ENCODE measurements around the gene C1QB.
A peak's percentile ranks its signal among the peaks of the same experiment; 100 is the strongest.

The C1QB gene

DNA sequence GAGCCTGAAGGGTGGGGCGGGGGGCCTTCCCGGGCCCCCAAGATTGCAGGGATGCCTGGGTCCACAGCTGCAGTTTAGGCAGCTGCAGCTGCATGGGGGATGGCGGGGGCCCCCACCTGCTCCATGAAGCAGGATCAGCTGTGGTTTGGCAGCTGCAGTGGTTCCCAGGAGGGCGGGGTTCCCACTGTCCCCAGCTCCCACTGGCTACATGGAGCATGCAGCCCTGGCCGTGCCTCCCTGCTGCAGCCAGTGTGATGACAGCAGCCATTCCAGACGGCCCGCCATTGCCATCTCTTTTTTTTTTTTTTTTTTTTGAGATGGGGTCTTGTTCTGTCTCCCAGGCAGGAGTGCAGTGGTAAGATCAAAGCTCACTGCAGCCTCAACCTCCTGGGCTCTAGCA lies 17.6 kb upstream of the C1QB start:
- DNase-seq (ENCODE audit: low read depth), result no peak

DNA sequence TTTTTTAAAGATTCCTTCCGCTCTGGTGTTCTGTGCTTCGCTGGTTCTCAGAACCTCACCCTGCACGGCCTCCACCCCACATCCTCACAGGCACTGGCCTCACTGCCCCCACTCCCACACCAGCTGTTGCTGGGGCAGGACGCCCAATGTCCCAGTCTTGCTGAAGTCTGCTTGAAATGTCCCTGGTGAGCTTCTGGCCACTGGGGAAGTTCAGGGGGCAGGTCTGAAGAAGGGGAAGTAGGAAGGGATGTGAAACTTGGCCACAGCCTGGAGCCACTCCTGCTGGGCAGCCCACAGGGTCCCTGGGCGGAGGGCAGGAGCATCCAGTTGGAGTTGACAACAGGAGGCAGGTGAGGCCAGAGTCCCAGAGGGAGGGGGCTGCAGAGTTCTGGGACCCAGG lies 16.7 kb upstream of the C1QB start, which contains the start of gene C1QA:
Gene C1QA, plus strand, starts transcription at position 276 of the 400 bp plus-strand sequence. CDS start 989 bp downstream, outside the sequence.
- DNase-seq (ENCODE audit: low read depth), result no peak

DNA sequence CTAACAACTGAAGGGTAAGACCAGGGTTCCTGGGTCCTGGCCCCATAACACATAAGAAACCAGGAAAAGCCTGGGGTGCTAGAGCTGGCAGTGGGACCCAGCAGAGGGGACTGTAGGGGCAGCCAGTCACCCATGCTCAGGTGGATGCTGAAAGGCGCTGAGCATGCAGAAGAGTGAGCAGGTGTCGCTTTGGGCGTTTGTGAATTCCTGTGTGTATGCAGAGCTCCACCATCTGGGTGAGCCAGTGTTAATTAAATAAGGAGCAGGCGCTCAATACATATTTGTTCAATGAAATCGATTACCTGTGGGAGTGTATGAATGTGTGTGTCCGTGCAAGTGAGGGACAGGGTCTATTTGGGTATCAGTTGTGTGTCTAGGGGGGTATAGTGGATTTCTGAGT lies 16.1 kb upstream of the C1QB start:
- no peak for DNase-seq (ENCODE audit: low read depth)

DNA sequence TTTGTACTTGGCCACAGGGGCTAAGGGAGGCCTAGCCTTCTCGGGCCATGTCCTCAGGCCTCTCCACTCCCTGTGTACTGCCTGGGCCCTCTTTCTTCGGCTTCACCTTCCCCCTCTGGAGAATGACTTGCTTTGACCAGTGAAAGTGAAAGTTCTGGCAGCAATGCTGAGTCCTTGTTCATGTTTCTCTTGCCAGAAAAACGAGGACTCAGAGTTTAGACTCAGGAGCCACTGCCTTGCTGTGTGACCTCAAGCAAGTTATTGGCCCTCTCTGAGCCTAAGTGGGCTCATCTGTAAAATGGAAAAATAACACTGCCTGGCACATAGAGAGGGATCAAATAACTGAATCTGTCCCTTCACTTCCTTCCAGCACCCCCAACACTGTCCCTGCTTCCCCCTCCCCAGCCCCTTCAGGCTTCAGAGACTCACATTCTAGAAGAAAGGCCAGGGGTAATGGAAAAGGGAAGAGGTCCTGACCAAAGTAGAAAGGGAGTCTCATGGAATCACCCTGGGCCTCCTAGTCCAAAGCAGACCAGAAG lies 15.1 kb upstream of the C1QB start:
- DNase-seq (ENCODE audit: low read depth), result no peak

DNA sequence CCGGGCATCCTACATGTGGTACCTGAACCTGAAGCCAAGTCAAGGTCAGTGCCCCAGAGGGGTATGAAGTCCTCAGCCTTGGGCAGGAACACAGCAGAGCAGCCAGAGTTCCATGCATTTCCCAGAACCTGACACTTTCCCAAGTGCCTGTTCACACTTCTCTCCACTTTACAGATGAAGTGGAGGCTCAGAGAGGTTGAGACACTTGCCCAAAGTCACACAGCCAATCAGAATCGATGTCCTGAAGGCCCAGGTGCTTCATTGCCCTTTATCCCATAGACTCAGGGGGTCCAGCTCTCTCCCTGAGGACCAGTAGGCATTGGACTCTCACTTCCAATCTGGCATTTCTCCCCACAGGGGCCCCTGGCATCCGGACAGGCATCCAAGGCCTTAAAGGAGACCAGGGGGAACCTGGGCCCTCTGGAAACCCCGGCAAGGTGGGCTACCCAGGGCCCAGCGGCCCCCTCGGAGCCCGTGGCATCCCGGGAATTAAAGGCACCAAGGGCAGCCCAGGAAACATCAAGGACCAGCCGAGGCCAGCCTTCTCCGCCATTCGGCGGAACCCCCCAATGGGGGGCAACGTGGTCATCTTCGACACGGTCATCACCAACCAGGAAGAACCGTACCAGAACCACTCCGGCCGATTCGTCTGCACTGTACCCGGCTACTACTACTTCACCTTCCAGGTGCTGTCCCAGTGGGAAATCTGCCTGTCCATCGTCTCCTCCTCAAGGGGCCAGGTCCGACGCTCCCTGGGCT lies 14.4 kb upstream of the C1QB start:
- DNase-seq (ENCODE audit: low read depth), result no peak

DNA sequence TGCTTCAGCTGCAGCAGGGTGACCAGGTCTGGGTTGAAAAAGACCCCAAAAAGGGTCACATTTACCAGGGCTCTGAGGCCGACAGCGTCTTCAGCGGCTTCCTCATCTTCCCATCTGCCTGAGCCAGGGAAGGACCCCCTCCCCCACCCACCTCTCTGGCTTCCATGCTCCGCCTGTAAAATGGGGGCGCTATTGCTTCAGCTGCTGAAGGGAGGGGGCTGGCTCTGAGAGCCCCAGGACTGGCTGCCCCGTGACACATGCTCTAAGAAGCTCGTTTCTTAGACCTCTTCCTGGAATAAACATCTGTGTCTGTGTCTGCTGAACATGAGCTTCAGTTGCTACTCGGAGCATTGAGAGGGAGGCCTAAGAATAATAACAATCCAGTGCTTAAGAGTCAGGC lies 13.8 kb upstream of the C1QB start:
- DNase-seq (ENCODE audit: low read depth), result no peak

DNA sequence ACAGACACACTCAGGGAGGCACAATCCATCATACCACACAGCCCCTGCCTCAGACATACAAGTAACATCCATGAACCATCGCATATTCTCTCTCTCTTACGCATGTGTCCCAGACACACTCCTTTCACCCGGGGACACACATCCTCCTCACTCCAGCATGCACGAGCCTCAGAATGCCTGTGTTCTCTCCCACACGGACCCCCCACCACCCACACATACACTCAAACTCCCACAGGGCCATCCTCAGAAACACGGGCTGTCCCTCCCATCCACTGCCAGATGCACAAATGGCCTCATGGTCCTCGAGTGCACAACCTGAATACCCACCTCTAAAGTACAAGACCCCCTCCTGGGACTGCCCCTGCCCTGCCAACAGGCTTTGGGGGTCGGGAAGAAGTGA lies 11.8 kb upstream of the C1QB start:
- DNase-seq (ENCODE audit: low read depth), result no peak

DNA sequence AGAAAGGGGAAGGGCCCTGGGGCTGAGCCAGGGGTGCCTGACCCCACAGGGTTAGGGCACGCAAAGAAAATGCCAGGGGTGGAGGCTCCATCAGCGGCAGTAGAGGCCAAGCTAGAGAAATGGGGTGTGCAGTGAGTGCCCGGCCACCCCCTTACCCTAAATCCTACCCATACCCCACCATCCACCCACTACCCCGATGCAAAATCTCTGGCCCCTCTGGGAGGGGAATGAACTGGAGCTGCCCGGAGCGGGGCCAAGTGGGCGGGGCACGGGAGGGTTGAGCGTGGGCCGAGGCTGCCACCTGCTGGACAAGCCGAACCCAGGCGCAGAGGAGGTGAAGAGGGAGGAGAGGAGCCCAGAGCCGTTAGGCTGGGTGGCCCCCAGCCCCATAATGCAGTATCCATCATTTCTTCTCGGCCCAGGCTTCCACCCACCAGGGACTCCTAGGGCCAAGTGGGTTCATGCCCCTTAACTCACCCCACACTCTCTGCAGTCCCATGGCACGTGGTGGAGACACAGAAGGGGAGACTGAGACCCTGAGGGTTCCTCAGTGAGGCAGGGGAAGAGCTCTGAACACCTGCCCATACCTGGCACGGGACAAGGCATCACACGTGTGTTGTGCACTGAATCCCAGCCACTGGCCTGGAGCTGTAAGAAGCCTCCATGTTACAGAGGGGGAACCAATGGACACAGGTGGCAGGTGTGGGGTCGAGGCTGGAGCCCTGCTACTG lies 11.0 kb upstream of the C1QB start:
- DNase-seq (ENCODE audit: low read depth), result peak; percentile 17

DNA sequence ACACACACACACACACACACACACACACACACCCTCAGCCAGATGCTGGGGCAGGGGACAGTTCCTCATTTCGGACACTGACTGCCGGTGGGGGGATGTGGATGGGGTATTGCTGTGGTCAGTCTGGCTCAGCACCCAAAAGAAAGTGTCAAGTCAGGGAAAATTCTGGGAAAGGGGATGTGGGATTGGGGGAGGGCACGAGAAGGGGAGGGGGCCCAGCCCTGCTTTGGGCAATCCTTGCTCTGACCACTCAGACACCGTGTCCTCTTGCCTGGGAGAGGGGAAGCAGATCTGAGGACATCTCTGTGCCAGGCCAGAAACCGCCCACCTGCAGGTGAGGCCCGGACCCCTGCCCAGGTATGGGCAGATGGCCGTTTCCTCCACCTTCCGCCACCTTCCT lies 9.7 kb upstream of the C1QB start, which contains the start of gene C1QC:
Gene C1QC, plus strand, starts transcription at position 253 of the 400 bp plus-strand sequence. CDS start 391 bp downstream, outside the sequence.
- no peak for DNase-seq (ENCODE audit: low read depth)

DNA sequence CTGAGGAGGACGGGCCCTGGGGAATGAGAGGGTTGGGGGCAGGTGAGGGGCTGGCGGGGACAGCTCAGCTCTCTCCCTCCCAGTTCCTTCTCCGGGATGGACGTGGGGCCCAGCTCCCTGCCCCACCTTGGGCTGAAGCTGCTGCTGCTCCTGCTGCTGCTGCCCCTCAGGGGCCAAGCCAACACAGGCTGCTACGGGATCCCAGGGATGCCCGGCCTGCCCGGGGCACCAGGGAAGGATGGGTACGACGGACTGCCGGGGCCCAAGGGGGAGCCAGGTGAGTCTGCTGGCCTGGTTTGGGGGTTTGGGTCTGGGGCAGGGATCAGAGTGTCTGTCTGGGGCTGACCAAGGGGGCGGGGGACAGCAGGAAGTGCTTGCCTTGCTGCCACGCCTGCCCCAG lies 9.1 kb upstream of the C1QB start:
- DNase-seq (ENCODE audit: low read depth), result no peak

DNA sequence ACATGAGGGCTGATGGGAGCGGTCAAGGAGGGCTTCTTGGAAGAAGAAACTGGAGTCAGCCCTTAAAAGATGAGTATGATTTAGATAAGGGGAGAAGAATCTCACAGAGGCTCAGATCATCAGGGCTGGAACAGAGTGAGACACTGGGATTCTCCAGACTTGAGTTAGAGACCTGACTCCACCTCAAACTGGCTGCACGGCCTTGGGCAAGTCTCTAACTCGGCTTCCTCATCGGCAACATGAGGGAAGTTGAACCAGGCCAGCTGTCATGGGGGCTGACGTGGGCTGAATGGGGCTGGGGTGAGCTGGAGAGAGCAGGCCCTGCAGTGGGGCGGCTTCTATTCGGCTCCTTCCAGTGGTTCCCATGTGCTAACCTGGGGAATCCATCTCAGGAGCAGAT lies 7.1 kb upstream of the C1QB start:
- DNase-seq (ENCODE audit: low read depth), result no peak

DNA sequence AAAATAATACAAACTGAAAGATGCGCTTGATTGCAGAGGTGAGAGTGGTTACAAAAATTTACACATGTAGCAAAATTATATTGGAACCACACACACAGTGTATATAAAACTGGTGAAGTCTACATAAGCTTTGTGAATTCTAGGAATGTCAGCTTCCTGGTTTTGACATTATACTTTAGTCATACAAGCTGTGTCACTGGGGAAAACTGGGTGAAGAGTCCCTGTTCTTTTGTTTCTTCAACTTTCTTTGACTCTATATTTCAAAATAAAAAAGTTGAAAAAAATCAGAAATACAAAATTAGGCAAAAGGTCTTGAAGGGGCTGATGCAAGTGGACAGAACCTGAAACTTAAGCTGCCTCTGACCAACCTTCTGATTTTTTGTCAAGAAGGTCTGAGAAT lies 6.7 kb upstream of the C1QB start:
- DNase-seq (ENCODE audit: low read depth), result no peak

DNA sequence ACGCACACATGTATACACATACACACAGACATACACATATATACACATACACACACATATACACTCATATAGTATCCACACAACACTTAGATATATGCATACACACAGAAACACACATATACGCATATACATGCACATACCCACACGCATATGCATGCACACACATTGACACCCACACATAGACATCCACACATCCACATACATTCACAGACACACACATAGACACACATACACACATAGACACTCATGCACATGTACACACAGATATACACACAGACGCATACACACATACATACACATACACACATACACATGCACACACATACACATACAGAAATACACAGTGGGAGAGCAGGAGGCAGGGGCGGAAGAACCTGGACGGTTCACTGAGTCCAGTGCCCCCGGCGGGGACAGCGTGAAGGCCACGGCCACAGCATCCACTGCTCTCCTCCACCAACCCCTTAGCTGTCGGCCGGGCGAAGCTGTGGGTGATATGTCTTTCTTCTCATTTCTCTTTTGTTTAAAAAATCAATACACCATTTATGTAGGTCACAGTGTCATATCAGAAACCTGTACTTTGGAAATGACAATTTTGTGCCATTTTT lies 2.8 kb upstream of the C1QB start:
- no peak for DNase-seq (ENCODE audit: low read depth)

DNA sequence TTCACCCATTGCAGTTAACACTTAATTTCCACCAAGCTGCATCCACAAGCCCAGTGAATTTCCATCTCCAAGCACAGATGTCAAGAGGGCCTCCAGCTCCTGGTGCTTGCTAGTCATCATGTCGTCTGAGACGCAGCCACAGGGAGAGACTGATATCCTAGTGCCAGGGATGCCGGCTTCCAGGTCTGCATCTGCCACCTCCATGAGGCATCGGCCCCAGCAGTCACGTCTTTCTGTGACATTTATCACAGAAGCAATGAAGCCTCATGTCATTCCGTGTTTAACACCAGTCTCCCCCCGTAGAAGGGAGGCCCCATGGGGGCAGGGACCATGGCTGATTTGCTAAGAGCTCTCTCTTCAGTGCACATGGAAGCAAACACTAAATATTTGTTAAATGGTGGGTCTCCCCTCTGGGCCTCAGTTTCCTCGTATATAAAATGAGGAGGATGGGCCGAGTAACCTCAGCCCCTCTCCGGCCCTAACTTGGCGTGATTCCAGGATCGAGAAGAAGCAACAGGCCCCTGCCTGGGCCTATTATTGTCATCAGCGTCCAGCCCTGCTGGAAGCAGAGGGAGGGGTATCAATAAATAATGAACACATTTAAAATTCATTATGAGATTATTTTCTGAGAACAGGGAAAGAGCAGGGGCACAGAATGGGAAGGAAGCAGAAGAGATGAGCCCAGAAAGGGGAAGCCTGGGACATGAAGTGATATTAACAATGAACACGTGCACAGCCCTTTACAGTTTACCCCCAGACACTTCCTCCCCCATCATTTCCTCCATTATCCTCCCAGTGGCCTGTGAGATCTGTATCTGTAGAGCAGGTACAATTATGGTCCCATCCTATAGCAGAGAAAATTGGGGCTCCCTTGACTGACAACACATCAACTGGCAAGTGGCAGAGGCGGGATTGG lies 837 bp upstream of the C1QB start:
- no peak for DNase-seq (ENCODE audit: low read depth)

DNA sequence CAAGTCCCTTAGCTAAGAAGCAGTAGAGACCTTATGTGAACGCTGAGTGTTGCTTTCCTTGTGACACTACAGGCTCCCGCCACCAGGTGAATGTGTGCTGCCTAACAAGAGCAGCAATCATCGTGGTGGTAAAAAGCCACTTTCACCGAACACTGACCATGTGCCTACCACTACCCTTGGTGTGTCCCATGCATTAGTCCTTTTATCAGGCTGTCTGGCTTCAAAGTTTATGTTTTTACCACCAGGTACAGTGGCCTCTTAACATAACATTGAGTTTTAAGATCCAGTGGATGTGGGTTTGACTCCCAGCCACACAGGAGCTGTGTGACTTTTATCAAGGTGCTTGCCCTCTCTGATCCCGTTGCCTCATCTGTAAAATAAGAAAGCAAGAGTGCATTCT lies 1.7 kb downstream of the C1QB start:
- DNase-seq (ENCODE audit: low read depth), result no peak

DNA sequence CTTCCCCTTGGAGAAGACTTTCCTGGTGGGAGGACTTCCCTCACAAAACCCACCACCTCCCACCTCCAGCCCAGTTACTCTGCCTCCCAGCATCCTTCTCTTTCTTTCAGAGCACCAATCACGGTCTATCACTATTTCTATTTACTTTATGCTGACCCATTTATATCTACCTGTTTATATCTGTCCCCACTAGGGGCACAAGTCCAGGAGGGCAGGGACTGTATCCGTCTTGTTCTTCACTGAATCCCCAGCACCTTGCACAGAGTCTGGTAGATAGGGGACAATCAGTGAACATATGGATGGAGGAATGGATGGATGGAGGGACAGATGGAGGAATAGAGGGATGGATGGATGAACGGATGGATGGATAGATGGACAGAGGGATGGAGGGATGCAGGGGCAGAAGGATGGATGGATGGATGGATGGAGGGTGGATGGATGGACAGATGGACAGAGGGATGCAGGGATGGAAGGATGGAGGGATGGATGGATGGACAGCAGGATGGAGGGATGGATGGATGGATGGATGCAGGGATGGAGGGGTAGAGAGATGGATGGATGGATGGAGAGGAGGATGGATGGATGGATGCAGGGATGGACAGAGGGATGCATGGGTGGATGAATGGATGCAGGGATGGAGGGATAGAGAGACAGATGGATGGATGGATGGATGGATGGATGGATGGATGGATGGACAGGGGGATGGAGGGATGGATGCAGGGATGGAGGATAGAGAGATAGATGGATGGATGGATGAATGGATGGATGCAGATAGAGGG lies 5.5 kb downstream of the C1QB start:
- no peak for DNase-seq (ENCODE audit: low read depth)

DNA sequence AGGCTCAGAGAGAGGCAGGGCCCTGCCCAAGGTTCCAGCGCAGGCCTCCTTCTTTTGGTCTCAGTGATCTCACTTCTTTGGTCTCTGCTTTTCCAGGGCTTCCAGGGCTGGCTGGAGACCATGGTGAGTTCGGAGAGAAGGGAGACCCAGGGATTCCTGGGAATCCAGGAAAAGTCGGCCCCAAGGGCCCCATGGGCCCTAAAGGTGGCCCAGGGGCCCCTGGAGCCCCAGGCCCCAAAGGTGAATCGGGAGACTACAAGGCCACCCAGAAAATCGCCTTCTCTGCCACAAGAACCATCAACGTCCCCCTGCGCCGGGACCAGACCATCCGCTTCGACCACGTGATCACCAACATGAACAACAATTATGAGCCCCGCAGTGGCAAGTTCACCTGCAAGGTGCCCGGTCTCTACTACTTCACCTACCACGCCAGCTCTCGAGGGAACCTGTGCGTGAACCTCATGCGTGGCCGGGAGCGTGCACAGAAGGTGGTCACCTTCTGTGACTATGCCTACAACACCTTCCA lies 7.7 kb downstream of the C1QB start:
- no peak for DNase-seq (ENCODE audit: low read depth)

DNA sequence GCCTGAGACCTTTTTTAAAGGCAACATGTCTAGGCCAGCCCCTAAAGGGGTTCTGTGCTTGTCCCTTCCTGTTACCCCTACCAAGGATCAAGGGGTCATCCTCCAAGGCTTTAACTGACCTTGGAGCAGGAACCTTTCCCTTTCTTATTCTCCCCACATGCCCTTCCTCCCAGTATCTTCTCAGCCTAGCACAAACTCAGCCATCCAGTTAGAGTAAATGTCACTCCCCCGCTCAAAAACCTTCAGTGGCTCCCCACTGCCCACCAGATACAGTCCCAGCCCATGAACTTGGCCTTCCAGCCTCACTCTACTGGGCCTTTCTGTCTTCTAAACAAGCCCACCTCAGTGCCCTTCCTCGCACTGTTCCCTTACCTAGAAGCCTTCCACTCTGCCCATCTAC lies 8.8 kb downstream of the C1QB start:
- no peak for DNase-seq (ENCODE audit: low read depth)

DNA sequence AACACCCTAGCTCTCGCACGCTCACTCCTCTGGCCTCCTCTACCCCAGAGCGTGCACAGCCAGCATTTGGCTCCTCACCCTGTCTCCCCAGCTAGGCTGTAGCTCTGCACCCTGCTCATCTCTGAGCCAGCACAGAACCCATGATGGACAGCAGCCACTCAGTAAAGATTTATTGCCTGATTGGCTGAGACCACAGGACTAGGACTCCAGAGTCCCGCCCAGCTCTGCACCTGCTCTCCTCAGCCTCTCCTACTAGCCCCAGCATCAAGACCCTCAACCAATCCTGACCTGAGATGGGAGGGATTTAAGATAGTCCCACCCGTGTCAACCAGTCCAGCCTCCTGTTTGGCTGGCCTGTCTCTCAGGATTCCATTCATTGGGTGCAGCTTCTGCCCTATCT lies 9.3 kb downstream of the C1QB start:
- no peak for DNase-seq (ENCODE audit: low read depth)

DNA sequence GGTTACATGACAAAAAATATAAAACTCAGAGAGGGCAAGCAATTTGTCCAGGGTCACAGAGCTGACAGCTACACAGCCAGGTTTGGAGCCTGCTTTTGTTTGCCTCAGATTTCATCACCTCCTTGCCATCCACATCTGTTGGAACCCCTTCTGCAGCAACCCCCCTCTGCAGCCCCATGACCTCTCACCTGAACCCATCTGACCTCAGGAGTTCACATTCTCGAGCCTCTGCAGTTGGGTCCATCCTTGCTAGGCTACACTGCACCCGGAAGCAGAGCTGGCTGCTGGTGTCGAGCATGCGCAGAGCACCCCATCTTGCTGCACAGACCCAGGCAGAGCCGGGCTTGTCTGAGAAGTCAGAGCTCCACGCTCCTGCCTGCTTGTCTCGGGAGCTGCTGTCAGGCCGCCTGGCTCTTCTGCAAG lies 10.0 kb downstream of the C1QB start:
- DNase-seq (ENCODE audit: low read depth), result no peak

DNA sequence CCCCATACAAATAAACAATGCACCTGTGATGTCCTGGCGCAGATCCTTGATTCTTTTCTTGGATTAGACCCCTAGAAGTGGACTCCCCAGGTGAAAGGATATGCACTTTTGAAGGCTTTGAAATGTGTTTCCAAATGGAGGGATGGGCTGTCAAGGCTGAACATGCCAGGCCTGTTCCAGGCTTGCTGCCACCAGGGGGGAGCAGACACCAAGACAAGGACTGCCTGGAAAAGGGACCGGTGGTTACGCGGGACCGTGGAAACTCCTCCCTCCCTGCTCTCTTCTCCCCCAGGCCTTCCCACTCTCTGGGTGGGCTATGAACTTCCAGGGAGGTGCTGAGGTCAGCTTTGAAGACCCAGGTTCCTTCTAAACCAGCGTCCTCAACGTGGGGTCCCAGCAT lies 12.7 kb downstream of the C1QB start:
- no peak for DNase-seq (ENCODE audit: low read depth)

Measured in HS-27A (cell line).